ENCODE measurements around the gene LAMA2. TPM values are rescaled to one million over a fixed set of nuclear protein-coding genes. Genes with fewer than 3 reads are reported as not detected.

The LAMA2 gene
- total and polyA plus RNA-seq, 2 of the 8 experiments (the other 6 are each of a cell fraction or from before 2014, with no cell fraction given): 1.3 to 3.8 TPM

- H3K27ac ChIP-seq (ENCODE audit: low read depth, low read length): no peak overlapping the region
- no peak overlapping the region for H4K91ac ChIP-seq (replicated peaks; ENCODE audit: insufficient read length, low read length)
- DNase-seq (ENCODE audit: low read depth in 1 of 2, low spot score in 2 of 2): no peak
- no peak overlapping the region for H2BK15ac ChIP-seq (ENCODE audit: low read length)
- TF ChIP-seq TEAD4 (IDR thresholded peaks at IDR 0.05; ENCODE audit: low read depth, low read length) (no peak), CBX5 (IDR thresholded peaks at IDR 0.05; ENCODE audit: low read depth, low read length) (no peak), RBBP5 (IDR thresholded peaks at IDR 0.05; ENCODE audit: borderline replicate concordance, low read depth, low read length) (no peak), CBX8 (IDR thresholded peaks at IDR 0.05; ENCODE audit: borderline replicate concordance, low read depth, low read length) (no peak), SP1 (IDR thresholded peaks at IDR 0.05; ENCODE audit: low read depth, low read length) (no peak), CTBP2 (IDR thresholded peaks at IDR 0.05; ENCODE audit: borderline replicate concordance, insufficient read depth, insufficient read length, low read length) (no peak), JUN (IDR thresholded peaks at IDR 0.05; ENCODE audit: low read depth, low read length) (no peak), POLR2A (IDR thresholded peaks at IDR 0.05; ENCODE audit: control extremely low read depth in 1 of 2, low read depth in 2 of 2, low read length in 2 of 2) (no peak)
- TF ChIP-seq, protein P1, sequence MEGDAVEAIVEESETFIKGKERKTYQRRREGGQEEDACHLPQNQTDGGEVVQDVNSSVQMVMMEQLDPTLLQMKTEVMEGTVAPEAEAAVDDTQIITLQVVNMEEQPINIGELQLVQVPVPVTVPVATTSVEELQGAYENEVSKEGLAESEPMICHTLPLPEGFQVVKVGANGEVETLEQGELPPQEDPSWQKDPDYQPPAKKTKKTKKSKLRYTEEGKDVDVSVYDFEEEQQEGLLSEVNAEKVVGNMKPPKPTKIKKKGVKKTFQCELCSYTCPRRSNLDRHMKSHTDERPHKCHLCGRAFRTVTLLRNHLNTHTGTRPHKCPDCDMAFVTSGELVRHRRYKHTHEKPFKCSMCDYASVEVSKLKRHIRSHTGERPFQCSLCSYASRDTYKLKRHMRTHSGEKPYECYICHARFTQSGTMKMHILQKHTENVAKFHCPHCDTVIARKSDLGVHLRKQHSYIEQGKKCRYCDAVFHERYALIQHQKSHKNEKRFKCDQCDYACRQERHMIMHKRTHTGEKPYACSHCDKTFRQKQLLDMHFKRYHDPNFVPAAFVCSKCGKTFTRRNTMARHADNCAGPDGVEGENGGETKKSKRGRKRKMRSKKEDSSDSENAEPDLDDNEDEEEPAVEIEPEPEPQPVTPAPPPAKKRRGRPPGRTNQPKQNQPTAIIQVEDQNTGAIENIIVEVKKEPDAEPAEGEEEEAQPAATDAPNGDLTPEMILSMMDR (IDR thresholded peaks at IDR 0.05; ENCODE audit: control extremely low read depth in 1 of 3, insufficient read depth in 1 of 3, low read depth in 1 of 3, low read length in 3 of 3): no peak
- TF ChIP-seq, protein P2, sequence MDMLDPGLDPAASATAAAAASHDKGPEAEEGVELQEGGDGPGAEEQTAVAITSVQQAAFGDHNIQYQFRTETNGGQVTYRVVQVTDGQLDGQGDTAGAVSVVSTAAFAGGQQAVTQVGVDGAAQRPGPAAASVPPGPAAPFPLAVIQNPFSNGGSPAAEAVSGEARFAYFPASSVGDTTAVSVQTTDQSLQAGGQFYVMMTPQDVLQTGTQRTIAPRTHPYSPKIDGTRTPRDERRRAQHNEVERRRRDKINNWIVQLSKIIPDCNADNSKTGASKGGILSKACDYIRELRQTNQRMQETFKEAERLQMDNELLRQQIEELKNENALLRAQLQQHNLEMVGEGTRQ (IDR thresholded peaks at IDR 0.05; ENCODE audit: low read length): no peak
- no peaks in the 10 kb centered on the region for H3K23me2 ChIP-seq (ENCODE audit: low read depth, low read length)
- H2BK12ac ChIP-seq (ENCODE audit: low read depth, low read length): no peak overlapping the region
- H3K79me2 ChIP-seq (ENCODE audit: control insufficient read depth in 1 of 2, insufficient read depth in 2 of 2, low read length in 2 of 2): no peaks in the 10 kb centered on the region
- H2AFZ ChIP-seq (ENCODE audit: low read length): no peak overlapping the region
- no peak overlapping the region for H4K5ac ChIP-seq (ENCODE audit: insufficient read length, low read depth, low read length)
- no peak overlapping the region for H3K4me2 ChIP-seq (ENCODE audit: insufficient read depth in 1 of 2, low read depth in 2 of 2, low read length in 2 of 2)
- no peak overlapping the region for H3K56ac ChIP-seq (replicated peaks; ENCODE audit: insufficient read length, low read depth, low read length)
- H3K18ac ChIP-seq (ENCODE audit: extremely low read depth, low read length): no peak overlapping the region
- POLR2A ChIA-PET (ENCODE audit: partially characterized antibody): no interaction called here
- H3K4me3 ChIP-seq (ENCODE audit: extremely low read depth in 1 of 4, insufficient read depth in 2 of 4, low read depth in 3 of 4, low read length in 4 of 4): no peak overlapping the region
- H3K79me1 ChIP-seq (ENCODE audit: low read depth, low read length): no peaks in the 10 kb centered on the region
- H3K14ac ChIP-seq (ENCODE audit: insufficient read length): no peak overlapping the region
- H3K4ac ChIP-seq (replicated peaks; ENCODE audit: insufficient read length, low read depth, low read length): no peak overlapping the region
- no peak overlapping the region for H3K9ac ChIP-seq (replicated peaks in 1 of 4; ENCODE audit: extremely low read depth in 1 of 4, low read depth in 3 of 4, low read length in 3 of 4)
- CTCF ChIA-PET (ENCODE audit: partially characterized antibody): interaction anchor here (8.9 kb wide), 1 partner anchor 15 kb away, joined by 83 read pairs; no protein-coding TSS in a partner anchor
- H3K4me1 ChIP-seq (replicated peaks in 1 of 4; ENCODE audit: control insufficient read depth in 3 of 4, insufficient read depth in 4 of 4, low read length in 3 of 4): no peaks in the 10 kb centered on the region
- no peak overlapping the region for H2BK5ac ChIP-seq (ENCODE audit: low read depth, low read length)
- no peaks in the 10 kb centered on the region for H3K27me3 ChIP-seq (replicated peaks in 1 of 4; ENCODE audit: control insufficient read depth in 3 of 4, extremely low read depth in 1 of 4, insufficient read depth in 3 of 4, low read length in 3 of 4)
- H4K8ac ChIP-seq (ENCODE audit: extremely low read depth, insufficient read depth, low read length): no peak overlapping the region
- H4K20me1 ChIP-seq (replicated peaks in 1 of 2; ENCODE audit: control insufficient read depth in 1 of 2, insufficient read depth in 2 of 2, low read length in 2 of 2): no peaks in the 10 kb centered on the region
- FAIRE-seq: no peak
- H2BK120ac ChIP-seq (replicated peaks; ENCODE audit: low read depth, low read length): no peak overlapping the region
- WGBS, 2 experiments (ENCODE audit: extremely low coverage in 1 of 2, insufficient coverage in 1 of 2, insufficient read length in 1 of 2, insufficient replicate concordance in 2 of 2, low coverage in 1 of 2, low lambda C conversion rate in 2 of 2, missing lambda C conversion rate in 1 of 2): 89% methylated on average over 2 of the region's 2 CpGs; no CpG with 5 or more reads in 1 of the 2 experiments
- no peaks in the 10 kb centered on the region for H3K9me3 ChIP-seq (ENCODE audit: insufficient read depth in 2 of 2, low read depth in 1 of 2, low read length in 1 of 2)
- H2AK5ac ChIP-seq (ENCODE audit: low read depth, low read length): no peak overlapping the region
- no peaks in the 10 kb centered on the region for H3K36me3 ChIP-seq (ENCODE audit: control insufficient read depth in 2 of 4, insufficient read depth in 4 of 4, low read length in 3 of 4)
- no peak overlapping the region for H3K23ac ChIP-seq (ENCODE audit: insufficient read length)
- H2BK20ac ChIP-seq (ENCODE audit: low read length): no peak overlapping the region
Observed at GRCh38 chr6:129515004-129515403, 632.1 kb downstream of the LAMA2 start.
